Hepatic stellate cell (primary cell): ENCODE measurements around the gene FOXL2NB.

ENCODE experiments used
- DNase-seq: peaks from one replicate; pipeline ENCODE4 v3.0.0; 2011; ENCODE audit warnings: low spot score

Gene FOXL2NB

GRCh38 chr3:138933068-138933668, 13.8 kb upstream of the FOXL2NB start:
- DNase-seq, result no peak

GRCh38 chr3:138933981-138934691, 12.9 kb upstream of the FOXL2NB start:
- no peak for DNase-seq

GRCh38 chr3:138935505-138935862, 11.5 kb upstream of the FOXL2NB start:
- no peak for DNase-seq

- DNase-seq, result peak; percentile 91
These were observed 10.9 kb upstream of the FOXL2NB start for GRCh38 chr3:138935863-138936740.

- DNase-seq, result no peak
These were observed 10.0 kb upstream of the FOXL2NB start for GRCh38 chr3:138936741-138937689.

DNA sequence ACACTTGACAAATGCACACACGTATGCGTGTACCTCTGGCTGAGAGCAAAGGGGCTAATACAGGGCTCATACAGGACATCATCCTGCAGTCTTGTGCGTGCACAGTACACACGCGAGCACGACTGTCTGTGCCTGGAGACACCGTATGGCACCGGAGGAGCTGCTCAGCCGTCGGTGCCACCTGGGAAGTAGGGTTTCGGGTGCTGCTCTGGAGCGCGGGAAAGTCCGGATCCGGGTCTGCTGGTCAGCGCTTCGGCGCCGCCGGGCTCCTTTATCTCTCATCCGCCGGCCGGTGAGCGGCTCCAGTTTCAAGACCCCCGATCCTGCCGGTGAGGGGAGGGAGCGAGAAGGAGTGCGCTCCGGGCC, 9.3 kb upstream of the FOXL2NB start:
- no peak for DNase-seq

GRCh38 chr3:138938056-138938876, 8.8 kb upstream of the FOXL2NB start:
- no peak for DNase-seq

GRCh38 chr3:138938877-138939560, 8.0 kb upstream of the FOXL2NB start:
- DNase-seq, result no peak

GRCh38 chr3:138939561-138940241, 7.3 kb upstream of the FOXL2NB start:
- DNase-seq, result no peak

DNA sequence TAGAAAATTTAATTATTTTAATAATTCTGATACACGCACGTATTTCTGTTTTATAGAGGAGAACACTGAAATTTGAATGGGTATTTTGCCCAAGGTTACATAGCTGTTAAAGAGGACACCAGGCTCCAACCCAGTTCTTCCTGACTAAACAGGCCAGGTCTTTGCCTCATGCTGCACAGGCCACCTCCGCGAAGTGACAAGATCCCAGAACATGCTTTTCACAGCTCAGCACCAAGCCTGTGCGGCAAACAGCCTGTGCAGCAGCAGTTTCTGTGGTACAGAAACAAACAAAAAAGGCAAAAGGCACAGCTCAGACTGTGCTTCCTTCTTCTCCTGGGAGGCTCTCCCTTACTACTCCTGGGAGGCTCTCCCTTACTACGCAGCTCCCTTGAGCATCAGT, 6.6 kb upstream of the FOXL2NB start:
- DNase-seq, result no peak

DNA sequence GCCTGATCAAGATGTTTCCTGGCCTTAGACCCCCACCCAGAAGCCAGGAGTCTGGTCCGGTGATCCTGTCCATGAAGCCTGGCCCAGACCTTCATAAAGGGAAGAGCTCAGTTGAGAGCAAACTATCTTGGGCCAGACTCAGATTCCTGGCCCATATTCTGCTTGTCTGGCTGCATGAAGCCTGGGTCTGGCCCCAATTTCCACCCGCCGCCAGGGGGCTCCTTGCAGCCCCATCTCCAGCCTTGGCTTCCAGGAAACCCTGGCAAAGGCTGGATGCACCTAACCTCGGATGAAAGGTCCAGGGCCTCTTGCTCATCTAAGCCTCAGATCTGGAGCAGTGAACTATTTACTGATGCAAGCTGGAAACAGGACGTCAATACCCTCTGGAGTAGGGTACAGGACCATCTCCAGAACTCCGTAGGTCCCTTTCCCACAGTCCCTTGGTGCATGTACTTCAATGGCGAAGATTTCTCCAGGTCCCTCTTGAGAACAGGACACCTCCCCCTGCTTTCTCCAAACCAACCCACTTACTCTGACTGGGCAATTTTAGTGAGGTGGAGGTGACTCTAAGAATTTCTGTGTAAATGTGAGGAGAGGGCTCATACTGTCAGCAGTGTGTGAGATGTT, 5.6 kb upstream of the FOXL2NB start:
- peak; percentile 65 for DNase-seq

DNA sequence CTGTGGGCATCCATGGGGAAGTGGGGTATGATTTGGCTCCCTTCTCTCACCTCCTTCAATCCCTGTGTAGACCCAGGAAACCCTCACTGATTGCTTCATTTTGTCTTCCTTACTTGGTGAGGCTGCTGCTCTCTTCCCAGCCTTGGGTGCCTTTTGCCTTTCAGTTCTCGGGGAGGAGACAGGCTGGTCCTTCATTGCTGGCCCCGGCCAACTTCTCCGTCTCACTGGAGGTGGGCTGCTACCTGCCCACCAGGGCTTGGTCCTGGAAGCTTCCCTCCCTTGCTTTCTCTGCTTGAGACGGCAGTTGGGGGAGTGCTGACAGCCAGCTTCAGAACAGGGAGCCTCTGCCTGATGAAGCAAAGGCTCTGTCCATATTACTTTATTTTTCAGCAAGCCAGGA, 4.7 kb upstream of the FOXL2NB start:
- DNase-seq, result no peak

GRCh38 chr3:138942861-138943623, 4.0 kb upstream of the FOXL2NB start:
- no peak for DNase-seq

GRCh38 chr3:138943724-138944653, 3.0 kb upstream of the FOXL2NB start:
- DNase-seq, result no peak

- DNase-seq, result no peak
These were observed 2.4 kb upstream of the FOXL2NB start for GRCh38 chr3:138944654-138944928.

- DNase-seq, result no peak
These were observed 1.9 kb upstream of the FOXL2NB start for GRCh38 chr3:138944929-138945708.
